K562 (cell line): Measurements from ENCODE around the gene ANKRD12. TPM values are rescaled to one million over a fixed set of nuclear protein-coding genes. Genes with fewer than 3 reads are reported as not detected.

Source experiments
- ARHGAP35 ChIP-seq: fragments of 450-650 bp; IDR thresholded peaks from 2 replicates; pipeline ENCODE4 v1.6.1; 2018; ENCODE audit not compliant: partially characterized antibody
- CLOCK ChIP-seq: fragments of 250-450 bp; sonication (Bioruptor Pico); IDR thresholded peaks from 2 replicates; pipeline ENCODE4 v1.4.0; 2020; ENCODE audit warnings: mild to moderate bottlenecking, moderate library complexity, borderline replicate concordance
- TRIM28 ChIP-seq: fragments of 450-650 bp; IDR thresholded peaks from 2 replicates; pipeline ENCODE4 v1.6.1; 2017
- ZBTB17 ChIP-seq: fragments of 450-650 bp; formaldehyde crosslinking; IDR thresholded peaks from 2 replicates; pipeline ENCODE4 v1.4.0; 2020; ENCODE audit warnings: mild to moderate bottlenecking
- polyA plus RNA-seq, 8 experiments: library from polyadenylated mRNA; depleted of rRNA in 4 of 8; stranded (reverse) in 5 of 8; unstranded in 3 of 8; fragments of >200 nt; fragmentation: Nextera tagmentation in 2 of 8; fragmentation: Illumina TruSeq in 1 of 8; extraction: Ambion mirVana in 2 of 8; extraction: Trizol in 1 of 8; gene quantifications; 2 replicates each; pipeline versions ENCODE4 v1.2.1 to v1.2.3, GENCODE V29; 2011 to 2014; ENCODE audit warnings: inconsistent platforms in 1 of 8, missing spikeins in 1 of 8
- total RNA-seq, 7 experiments: library from RNA; depleted of rRNA in 6 of 7; stranded (reverse); fragments of >200 nt in 6 of 7; fragmentation: Illumina TruSeq in 2 of 7; extraction: Trizol in 2 of 7; gene quantifications; 2 replicates each; pipeline versions ENCODE4 v1.2.1 to v1.2.3, GENCODE V29; 2011 to 2021; ENCODE audit warnings: low replicate concordance in 1 of 7
- TF ChIP-seq, protein P1 (sequence below): sonication (generic); formaldehyde crosslinking; IDR thresholded peaks from 2 replicates; pipeline ENCODE4 v1.8.0; 2023; ENCODE audit warnings: missing genetic modification reagents, mild to moderate bottlenecking, borderline replicate concordance
- TF ChIP-seq, protein P2 (sequence below), 3 experiments: fragments of 200-800 bp in 1 of 3; fragments of 250-450 bp in 1 of 3; fragments of 450-650 bp in 1 of 3; sonication (Bioruptor Pico) in 1 of 3; sonication (Bioruptor generic) in 1 of 3; formaldehyde crosslinking in 1 of 3; IDR thresholded peaks; 2 replicates each; pipeline versions ENCODE4 v1.6.1 to v1.8.0; 2016 to 2022; ENCODE audit warnings: mild to moderate bottlenecking in 2 of 3, missing genetic modification characterization in 2 of 3, missing compliant biosample characterization in 1 of 3, moderate library complexity in 1 of 3

The ANKRD12 gene
- total and polyA plus RNA-seq, 9 of the 15 experiments (the other 6 are each of a cell fraction or from before 2014, with no cell fraction given) = 6.6 to 28.2 (median 16.0) TPM

DNA sequence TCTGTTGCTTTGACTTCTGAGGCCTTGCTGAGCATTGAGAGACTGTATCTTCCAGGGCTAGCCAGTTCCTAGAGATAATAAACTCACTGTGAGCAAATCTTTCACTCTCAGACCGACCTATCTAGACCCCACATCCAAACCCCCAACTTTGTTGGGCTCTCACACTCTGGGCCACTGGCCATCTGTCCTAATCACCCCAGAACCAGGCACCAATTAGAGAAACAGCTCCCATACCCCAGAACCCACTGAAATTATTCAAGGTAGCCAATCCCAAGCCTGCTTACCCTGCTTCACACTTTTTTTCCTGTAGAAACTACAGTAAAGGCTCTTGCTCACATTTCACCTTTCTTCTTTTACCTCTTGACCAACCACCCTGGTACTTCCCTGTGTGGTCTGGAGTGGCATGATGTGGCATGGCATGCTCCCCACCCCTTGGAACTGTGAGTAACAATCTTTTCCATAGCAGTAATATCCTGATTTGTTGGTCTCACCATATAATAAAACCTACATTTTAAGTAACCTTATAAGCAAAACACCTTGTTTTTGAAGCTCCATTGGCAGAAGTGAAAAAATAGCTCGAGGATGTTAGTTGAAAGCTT is 55.2 kb downstream of the ANKRD12 start (continued):
- TF ChIP-seq, protein P1, sequence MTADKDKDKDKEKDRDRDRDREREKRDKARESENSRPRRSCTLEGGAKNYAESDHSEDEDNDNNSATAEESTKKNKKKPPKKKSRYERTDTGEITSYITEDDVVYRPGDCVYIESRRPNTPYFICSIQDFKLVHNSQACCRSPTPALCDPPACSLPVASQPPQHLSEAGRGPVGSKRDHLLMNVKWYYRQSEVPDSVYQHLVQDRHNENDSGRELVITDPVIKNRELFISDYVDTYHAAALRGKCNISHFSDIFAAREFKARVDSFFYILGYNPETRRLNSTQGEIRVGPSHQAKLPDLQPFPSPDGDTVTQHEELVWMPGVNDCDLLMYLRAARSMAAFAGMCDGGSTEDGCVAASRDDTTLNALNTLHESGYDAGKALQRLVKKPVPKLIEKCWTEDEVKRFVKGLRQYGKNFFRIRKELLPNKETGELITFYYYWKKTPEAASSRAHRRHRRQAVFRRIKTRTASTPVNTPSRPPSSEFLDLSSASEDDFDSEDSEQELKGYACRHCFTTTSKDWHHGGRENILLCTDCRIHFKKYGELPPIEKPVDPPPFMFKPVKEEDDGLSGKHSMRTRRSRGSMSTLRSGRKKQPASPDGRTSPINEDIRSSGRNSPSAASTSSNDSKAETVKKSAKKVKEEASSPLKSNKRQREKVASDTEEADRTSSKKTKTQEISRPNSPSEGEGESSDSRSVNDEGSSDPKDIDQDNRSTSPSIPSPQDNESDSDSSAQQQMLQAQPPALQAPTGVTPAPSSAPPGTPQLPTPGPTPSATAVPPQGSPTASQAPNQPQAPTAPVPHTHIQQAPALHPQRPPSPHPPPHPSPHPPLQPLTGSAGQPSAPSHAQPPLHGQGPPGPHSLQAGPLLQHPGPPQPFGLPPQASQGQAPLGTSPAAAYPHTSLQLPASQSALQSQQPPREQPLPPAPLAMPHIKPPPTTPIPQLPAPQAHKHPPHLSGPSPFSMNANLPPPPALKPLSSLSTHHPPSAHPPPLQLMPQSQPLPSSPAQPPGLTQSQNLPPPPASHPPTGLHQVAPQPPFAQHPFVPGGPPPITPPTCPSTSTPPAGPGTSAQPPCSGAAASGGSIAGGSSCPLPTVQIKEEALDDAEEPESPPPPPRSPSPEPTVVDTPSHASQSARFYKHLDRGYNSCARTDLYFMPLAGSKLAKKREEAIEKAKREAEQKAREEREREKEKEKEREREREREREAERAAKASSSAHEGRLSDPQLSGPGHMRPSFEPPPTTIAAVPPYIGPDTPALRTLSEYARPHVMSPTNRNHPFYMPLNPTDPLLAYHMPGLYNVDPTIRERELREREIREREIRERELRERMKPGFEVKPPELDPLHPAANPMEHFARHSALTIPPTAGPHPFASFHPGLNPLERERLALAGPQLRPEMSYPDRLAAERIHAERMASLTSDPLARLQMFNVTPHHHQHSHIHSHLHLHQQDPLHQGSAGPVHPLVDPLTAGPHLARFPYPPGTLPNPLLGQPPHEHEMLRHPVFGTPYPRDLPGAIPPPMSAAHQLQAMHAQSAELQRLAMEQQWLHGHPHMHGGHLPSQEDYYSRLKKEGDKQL (CRISPR knock-in tag) = no peak
- no peak for TF ChIP-seq ARHGAP35
- TF ChIP-seq, protein P2, sequence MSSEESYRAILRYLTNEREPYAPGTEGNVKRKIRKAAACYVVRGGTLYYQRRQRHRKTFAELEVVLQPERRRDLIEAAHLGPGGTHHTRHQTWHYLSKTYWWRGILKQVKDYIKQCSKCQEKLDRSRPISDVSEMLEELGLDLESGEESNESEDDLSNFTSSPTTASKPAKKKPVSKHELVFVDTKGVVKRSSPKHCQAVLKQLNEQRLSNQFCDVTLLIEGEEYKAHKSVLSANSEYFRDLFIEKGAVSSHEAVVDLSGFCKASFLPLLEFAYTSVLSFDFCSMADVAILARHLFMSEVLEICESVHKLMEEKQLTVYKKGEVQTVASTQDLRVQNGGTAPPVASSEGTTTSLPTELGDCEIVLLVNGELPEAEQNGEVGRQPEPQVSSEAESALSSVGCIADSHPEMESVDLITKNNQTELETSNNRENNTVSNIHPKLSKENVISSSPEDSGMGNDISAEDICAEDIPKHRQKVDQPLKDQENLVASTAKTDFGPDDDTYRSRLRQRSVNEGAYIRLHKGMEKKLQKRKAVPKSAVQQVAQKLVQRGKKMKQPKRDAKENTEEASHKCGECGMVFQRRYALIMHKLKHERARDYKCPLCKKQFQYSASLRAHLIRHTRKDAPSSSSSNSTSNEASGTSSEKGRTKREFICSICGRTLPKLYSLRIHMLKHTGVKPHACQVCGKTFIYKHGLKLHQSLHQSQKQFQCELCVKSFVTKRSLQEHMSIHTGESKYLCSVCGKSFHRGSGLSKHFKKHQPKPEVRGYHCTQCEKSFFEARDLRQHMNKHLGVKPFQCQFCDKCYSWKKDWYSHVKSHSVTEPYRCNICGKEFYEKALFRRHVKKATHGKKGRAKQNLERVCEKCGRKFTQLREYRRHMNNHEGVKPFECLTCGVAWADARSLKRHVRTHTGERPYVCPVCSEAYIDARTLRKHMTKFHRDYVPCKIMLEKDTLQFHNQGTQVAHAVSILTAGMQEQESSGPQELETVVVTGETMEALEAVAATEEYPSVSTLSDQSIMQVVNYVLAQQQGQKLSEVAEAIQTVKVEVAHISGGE (CRISPR knock-in tag; IDR thresholded peaks at IDR 0.05) = no peak
- TF ChIP-seq CLOCK (CRISPR knock-in tag) = no peak
- no peak for TF ChIP-seq ZBTB17 (CRISPR knock-in tag)
- TF ChIP-seq TRIM28 = no peak
